ENCODE data around the gene PRKD1.

DNA sequence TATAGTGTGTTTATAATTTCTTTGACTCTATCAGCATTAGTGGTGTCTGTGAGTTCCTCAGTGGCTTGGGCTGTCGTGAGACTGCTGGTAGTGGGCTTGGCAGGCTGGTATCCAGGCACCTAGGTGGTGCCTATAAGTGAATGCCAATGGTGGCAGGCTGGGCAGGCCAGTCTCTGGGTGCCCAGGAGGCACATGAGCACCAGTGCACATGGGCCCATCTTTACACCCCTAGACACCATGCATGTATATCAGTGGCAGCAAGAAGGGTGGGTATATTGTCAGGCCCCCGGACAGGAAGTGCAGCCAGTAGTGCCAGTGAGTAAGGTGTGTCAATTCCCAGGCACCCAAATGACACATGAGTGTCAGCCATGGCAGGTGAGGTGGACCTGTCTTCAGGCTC, 138.2 kb downstream of the PRKD1 start:
- TF ChIP-seq POLR2AphosphoS5 (IDR thresholded peaks at IDR 0.05) (no peak), POLR2A (IDR thresholded peaks at IDR 0.05) (no peak)

Measured in spleen (tissue), 3 donors.